ENCODE data around the gene CTNND2. TPM values are rescaled to one million over a fixed set of nuclear protein-coding genes. Genes with fewer than 3 reads are reported as not detected.
"Not testable (repeated sequence)": the region's sequence is repeated elsewhere in the genome, so short reads cannot be mapped to it uniquely, and the experiment has no call there.

Gene CTNND2
- polyA plus RNA-seq, 1 donor from 2014 or later, result 67.0 TPM

GRCh38 chr5:11069041-11069440 is 835.2 kb downstream of the CTNND2 start:
- H3K9me2 ChIP-seq (ENCODE audit: insufficient read depth, low read length), result no peaks in the 10 kb centered on the region
- H3K79me2 ChIP-seq (replicated peaks; ENCODE audit: insufficient read depth, low read length), result no peaks in the 10 kb centered on the region
- H3K9me3 ChIP-seq (ENCODE audit: low read length), result no peaks in the 10 kb centered on the region
- TF ChIP-seq POLR2AphosphoS5 (IDR thresholded peaks at IDR 0.05) (no peak), EZH2 (IDR thresholded peaks at IDR 0.05; ENCODE audit: borderline replicate concordance, insufficient read depth, low read length, poor library complexity, severe bottlenecking) (no peak), RAD21 (conservative IDR thresholded peaks at IDR 0.05) (no peak), TAF1 (IDR thresholded peaks at IDR 0.05; ENCODE audit: low read depth) (no peak), MXI1 (conservative IDR thresholded peaks at IDR 0.05; ENCODE audit: poor library complexity, severe bottlenecking) (no peak), SMC3 (conservative IDR thresholded peaks at IDR 0.05; ENCODE audit: poor library complexity) (no peak), REST (IDR thresholded peaks at IDR 0.05; ENCODE audit: borderline replicate concordance) (no peak), EP300 (conservative IDR thresholded peaks at IDR 0.05; ENCODE audit: poor library complexity, severe bottlenecking) (no peak), CTCF (IDR thresholded peaks at IDR 0.05; ENCODE audit: poor library complexity, severe bottlenecking) (no peak)
- no peaks in the 10 kb centered on the region for H3F3A ChIP-seq (ENCODE audit: insufficient read depth, low read length, poor library complexity, severe bottlenecking)
- no peak overlapping the region for H3K9ac ChIP-seq (ENCODE audit: low read length)
- H2AFZ ChIP-seq (ENCODE audit: low read depth, low read length), result no peak overlapping the region
- H3K27me3 ChIP-seq (ENCODE audit: insufficient read depth, low read depth, low read length), result no peaks in the 10 kb centered on the region
- H3K4me3 ChIP-seq (ENCODE audit: low read length), result no peak overlapping the region
- H3K36me3 ChIP-seq (ENCODE audit: insufficient read depth, low read length), result peaks cover 5% of the 10 kb centered on the region
- H3K4me2 ChIP-seq (ENCODE audit: low read length), result no peak overlapping the region
- H4K20me1 ChIP-seq (ENCODE audit: insufficient read depth), result no peaks in the 10 kb centered on the region
- no peak overlapping the region for H3K27ac ChIP-seq (ENCODE audit: low read length)

GRCh38 chr5:11065723-11066122 is 838.5 kb downstream of the CTNND2 start:
- not testable (repeated sequence) for H3K9me2 ChIP-seq (ENCODE audit: insufficient read depth, low read length); H2AFZ ChIP-seq (ENCODE audit: low read depth, low read length); H3F3A ChIP-seq (ENCODE audit: insufficient read depth, low read length, poor library complexity, severe bottlenecking); H3K4me3 ChIP-seq (ENCODE audit: low read length); H3K27ac ChIP-seq (ENCODE audit: low read length); H3K27me3 ChIP-seq (ENCODE audit: insufficient read depth, low read depth, low read length); H4K20me1 ChIP-seq (ENCODE audit: insufficient read depth); H3K36me3 ChIP-seq (ENCODE audit: insufficient read depth, low read length); H3K4me2 ChIP-seq (ENCODE audit: low read length); H3K9me3 ChIP-seq (ENCODE audit: low read length); H3K9ac ChIP-seq (ENCODE audit: low read length); H3K79me2 ChIP-seq (replicated peaks; ENCODE audit: insufficient read depth, low read length)
